Keratinocyte (primary cell): ENCODE data around the gene ZCCHC24. TPM values are rescaled to one million over a fixed set of nuclear protein-coding genes. Genes with fewer than 3 reads are reported as not detected.

Experiments
- DNase-seq: peaks from one replicate; pipeline ENCODE4 v3.0.0-alpha.2; 2011; ENCODE audit warnings: low read depth, missing footprints, low spot score
- FAIRE-seq: peaks from 2 replicates; lab custom pipeline; 2011; peaks lifted over from hg19 to GRCh38; lab: Jason Lieb, UNC
- H2AFZ ChIP-seq: 2 replicates; pipeline ENCODE4 v1.6.0; 2012; ENCODE audit warnings: low read length, control low read depth, inconsistent platforms; ENCODE audit not compliant: control insufficient read depth
- H3K27ac ChIP-seq: 2 replicates; pipeline ENCODE4 v1.5.1; 2011; ENCODE audit warnings: low read length; ENCODE audit not compliant: control insufficient read depth, insufficient read depth
- H3K27me3 ChIP-seq: 3 replicates; pipeline ENCODE4 v1.6.0; 2011; ENCODE audit warnings: low read length; ENCODE audit not compliant: control insufficient read depth, insufficient read depth; ENCODE audit errors: extremely low read depth
- H3K36me3 ChIP-seq, 2 experiments: 2 replicates in 1 of 2; 3 replicates in 1 of 2; pipeline ENCODE4 v1.5.1; 2011; ENCODE audit warnings: low read length in 2 of 2, mild to moderate bottlenecking in 1 of 2; ENCODE audit not compliant: control insufficient read depth in 2 of 2, insufficient read depth in 2 of 2; ENCODE audit errors: extremely low read depth in 1 of 2
- H3K4me1 ChIP-seq: 3 replicates; pipeline ENCODE4 v1.5.1; 2011; ENCODE audit warnings: low read length; ENCODE audit not compliant: control insufficient read depth, insufficient read depth; ENCODE audit errors: extremely low read depth
- H3K4me2 ChIP-seq: 3 replicates; pipeline ENCODE4 v1.6.0; 2011; ENCODE audit warnings: low read depth, low read length; ENCODE audit not compliant: control insufficient read depth, insufficient read depth; ENCODE audit errors: extremely low read depth
- H3K4me3 ChIP-seq, 3 experiments: fragments of 200-600 bp in 1 of 3; sonication (generic) in 1 of 3; 2 replicates in 2 of 3; 3 replicates in 1 of 3; pipeline ENCODE4 v1.5.1; 2011 to 2016; ENCODE audit warnings: low read length in 3 of 3, mild to moderate bottlenecking in 3 of 3, control low read depth in 2 of 3, inconsistent platforms in 1 of 3, low read depth in 1 of 3, mixed read lengths in 1 of 3, mixed run types in 1 of 3, moderate library complexity in 1 of 3; ENCODE audit not compliant: control insufficient read depth in 2 of 3, insufficient read depth in 2 of 3; ENCODE audit errors: extremely low read depth in 1 of 3
- H3K79me2 ChIP-seq: 2 replicates; pipeline ENCODE4 v1.6.0; 2012; ENCODE audit warnings: low read length; ENCODE audit not compliant: control insufficient read depth, insufficient read depth
- H3K9ac ChIP-seq: 3 replicates; pipeline ENCODE4 v1.6.0; 2011; ENCODE audit warnings: low read length; ENCODE audit not compliant: control insufficient read depth, insufficient read depth; ENCODE audit errors: extremely low read depth
- H3K9me1 ChIP-seq: 3 replicates; pipeline ENCODE4 v1.6.0; 2011; ENCODE audit warnings: low read length; ENCODE audit not compliant: control insufficient read depth, insufficient read depth; ENCODE audit errors: extremely low read depth
- H3K9me3 ChIP-seq: 2 replicates; pipeline ENCODE4 v1.5.1; 2012; ENCODE audit warnings: low read depth, low read length; ENCODE audit not compliant: control insufficient read depth
- H4K20me1 ChIP-seq: 3 replicates; pipeline ENCODE4 v1.6.0; 2011; ENCODE audit warnings: low read length; ENCODE audit not compliant: control insufficient read depth, insufficient read depth; ENCODE audit errors: extremely low read depth
- EZH2 ChIP-seq: IDR thresholded peaks from one replicate; pipeline ENCODE4 v1.6.1; 2012; ENCODE audit warnings: inconsistent platforms, mild to moderate bottlenecking, low read length, moderate library complexity
- dilution Hi-C: fragments of 300-500 bp; cut with MboI; formaldehyde crosslinking; loops from one replicate; pipeline ENCODE4 v1.7.0; 2020; ENCODE audit warnings: low sequenced_read_pairs; ENCODE audit not compliant: extremely low pct_ligation_motif_present
- polyA plus RNA-seq, 5 experiments: library from polyadenylated mRNA; depleted of rRNA in 3 of 5; stranded (reverse) in 3 of 5; stranded (forward) in 1 of 5; unstranded in 1 of 5; fragments of >200 nt; gene quantifications; 1 replicate in 1 of 5; 2 replicates in 3 of 5; 3 replicates in 1 of 5; pipeline versions ENCODE4 v1.2.1 to v1.2.3, GENCODE V29; 2011 to 2012; ENCODE audit warnings: missing spikeins in 2 of 5, low read depth in 1 of 5, low replicate concordance in 1 of 5
- TF ChIP-seq, protein P1 (sequence below), 3 experiments: IDR thresholded peaks in 1 of 3; conservative IDR thresholded peaks in 1 of 3; optimal IDR thresholded peaks in 1 of 3; 2 replicates in 2 of 3; 3 replicates in 1 of 3; pipeline versions ENCODE3 to v1.5.1; 2011; ENCODE audit warnings: low read length in 3 of 3, mild to moderate bottlenecking in 3 of 3, moderate library complexity in 2 of 3, control low read depth in 1 of 3, inconsistent platforms in 1 of 3; ENCODE audit not compliant: insufficient read depth in 2 of 3; ENCODE audit errors: extremely low read depth in 1 of 3

ZCCHC24 gene
- polyA plus RNA-seq, 1 donor (not counting 4 experiments of a cell fraction or from before 2014, with no cell fraction given): 0.96 TPM

DNA sequence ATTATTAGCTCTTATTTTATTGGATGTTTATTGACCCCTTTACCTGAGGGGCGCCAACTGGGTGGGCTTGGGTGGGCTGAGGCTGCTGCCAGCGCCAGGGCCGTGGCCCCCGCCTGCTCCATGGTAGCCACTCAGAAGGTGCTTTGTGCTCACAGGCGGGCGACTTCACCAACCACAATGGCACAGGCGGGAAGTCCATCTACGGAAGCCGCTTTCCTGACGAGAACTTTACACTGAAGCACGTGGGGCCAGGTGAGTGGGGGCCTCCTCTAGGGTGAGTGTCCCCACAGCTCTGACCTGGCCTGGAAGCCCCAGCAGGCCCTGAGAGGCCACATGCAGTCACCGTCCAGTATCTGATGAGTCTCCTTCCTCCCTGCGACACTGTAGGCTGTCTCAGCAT is 94.1 kb downstream of the ZCCHC24 start:
- H2AFZ ChIP-seq: no peak overlapping the region
- no peak for FAIRE-seq
- dilution Hi-C loops: no loop called here
- H3K27me3 ChIP-seq: no peaks in the 10 kb centered on the region
- no peak for TF ChIP-seq EZH2
- TF ChIP-seq, protein P1, sequence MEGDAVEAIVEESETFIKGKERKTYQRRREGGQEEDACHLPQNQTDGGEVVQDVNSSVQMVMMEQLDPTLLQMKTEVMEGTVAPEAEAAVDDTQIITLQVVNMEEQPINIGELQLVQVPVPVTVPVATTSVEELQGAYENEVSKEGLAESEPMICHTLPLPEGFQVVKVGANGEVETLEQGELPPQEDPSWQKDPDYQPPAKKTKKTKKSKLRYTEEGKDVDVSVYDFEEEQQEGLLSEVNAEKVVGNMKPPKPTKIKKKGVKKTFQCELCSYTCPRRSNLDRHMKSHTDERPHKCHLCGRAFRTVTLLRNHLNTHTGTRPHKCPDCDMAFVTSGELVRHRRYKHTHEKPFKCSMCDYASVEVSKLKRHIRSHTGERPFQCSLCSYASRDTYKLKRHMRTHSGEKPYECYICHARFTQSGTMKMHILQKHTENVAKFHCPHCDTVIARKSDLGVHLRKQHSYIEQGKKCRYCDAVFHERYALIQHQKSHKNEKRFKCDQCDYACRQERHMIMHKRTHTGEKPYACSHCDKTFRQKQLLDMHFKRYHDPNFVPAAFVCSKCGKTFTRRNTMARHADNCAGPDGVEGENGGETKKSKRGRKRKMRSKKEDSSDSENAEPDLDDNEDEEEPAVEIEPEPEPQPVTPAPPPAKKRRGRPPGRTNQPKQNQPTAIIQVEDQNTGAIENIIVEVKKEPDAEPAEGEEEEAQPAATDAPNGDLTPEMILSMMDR (optimal IDR thresholded peaks at IDR 0.05 in 1 of 3, IDR thresholded peaks at IDR 0.05 in 1 of 3, conservative IDR thresholded peaks at IDR 0.05 in 1 of 3; ENCODE audit: extremely low read depth in 1 of 3, insufficient read depth in 2 of 3, low read length in 3 of 3): no peak
- no peak overlapping the region for H3K9ac ChIP-seq
- H3K4me1 ChIP-seq: peaks cover 28% of the 10 kb centered on the region
- H3K4me3 ChIP-seq: no peak overlapping the region
- H3K9me3 ChIP-seq: no peaks in the 10 kb centered on the region
- H4K20me1 ChIP-seq: peaks cover 29% of the 10 kb centered on the region
- H3K9me1 ChIP-seq: peaks cover 8% of the 10 kb centered on the region
- H3K4me2 ChIP-seq: no peak overlapping the region
- peaks cover 50 to 66% of the 10 kb centered on the region in 2 experiments for H3K36me3 ChIP-seq
- DNase-seq: no peak
- H3K79me2 ChIP-seq: peaks cover 46% of the 10 kb centered on the region
- H3K27ac ChIP-seq: no peak overlapping the region

DNA sequence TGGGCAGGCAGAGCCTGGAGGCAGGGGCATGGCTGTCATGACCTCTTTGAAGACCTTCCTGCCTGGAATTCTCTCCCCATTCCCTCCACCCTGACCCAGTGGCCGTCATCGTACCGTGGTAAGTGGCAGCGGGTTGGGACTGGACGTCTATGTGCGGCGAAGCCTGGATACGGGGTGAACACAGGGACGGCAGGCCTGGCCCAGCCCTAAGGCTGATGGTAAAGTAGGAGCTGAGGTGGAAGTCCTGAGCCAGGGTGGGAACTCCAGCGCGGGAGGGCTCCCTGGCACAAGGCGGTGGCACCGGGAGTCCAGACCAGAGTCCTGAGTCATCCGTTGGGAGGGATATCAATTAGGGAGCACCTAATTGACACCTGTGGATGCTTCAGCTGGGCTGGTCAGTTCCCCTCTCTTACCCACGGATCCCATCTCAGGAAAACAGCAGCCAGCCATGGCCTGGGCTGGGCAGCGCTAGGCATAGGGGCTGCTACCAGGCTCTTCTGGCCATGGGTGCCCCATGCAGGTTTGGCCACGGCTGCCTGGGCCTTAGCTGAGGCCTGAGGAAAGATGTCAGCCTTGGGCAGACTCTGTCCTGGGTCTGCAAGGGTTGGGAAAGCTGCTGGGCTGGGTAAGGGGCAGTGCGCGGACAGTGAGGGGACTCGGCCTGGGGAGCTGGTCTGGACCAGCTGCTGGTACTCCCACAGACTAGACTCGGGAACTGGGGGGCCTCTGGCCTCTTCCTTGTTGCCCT is 94.8 kb downstream of the ZCCHC24 start:
- H3K36me3 ChIP-seq: peaks cover 50 to 65% of the 10 kb centered on the region in 2 experiments
- peaks cover 46% of the 10 kb centered on the region for H3K79me2 ChIP-seq
- H3K4me2 ChIP-seq: peak overlapping the region; percentile 98
- peak overlapping the region; percentile 91 for H3K27ac ChIP-seq
- TF ChIP-seq EZH2: no peak
- TF ChIP-seq, protein P1 (optimal IDR thresholded peaks at IDR 0.05 in 1 of 3, IDR thresholded peaks at IDR 0.05 in 1 of 3, conservative IDR thresholded peaks at IDR 0.05 in 1 of 3; ENCODE audit: extremely low read depth in 1 of 3, insufficient read depth in 2 of 3, low read length in 3 of 3): no peak
- H3K27me3 ChIP-seq: no peaks in the 10 kb centered on the region
- no peak overlapping the region for H3K4me3 ChIP-seq
- H3K9ac ChIP-seq: peak overlapping the region; percentile 97
- no peak overlapping the region for H2AFZ ChIP-seq
- H3K9me3 ChIP-seq: no peaks in the 10 kb centered on the region
- H3K4me1 ChIP-seq: peaks cover 28% of the 10 kb centered on the region
- no peak for DNase-seq
- dilution Hi-C loops: no loop called here
- FAIRE-seq: no peak
- H4K20me1 ChIP-seq: peaks cover 29% of the 10 kb centered on the region
- peaks cover 8% of the 10 kb centered on the region for H3K9me1 ChIP-seq
